ENCODE results near the gene LARGE2. TPM values are rescaled to one million over a fixed set of nuclear protein-coding genes. Genes with fewer than 3 reads are reported as not detected.

LARGE2 gene
- total and polyA plus RNA-seq, 2 of the 13 experiments (the other 11 are each of a cell fraction or from before 2014, with no cell fraction given) = 8.5 to 21.6 TPM

GRCh38 chr11:45917623-45918330 is 4.7 kb upstream of the LARGE2 start, which contains the start of gene PEX16 (continued):
- TF ChIP-seq ZNF678 (CRISPR knock-in tag; IDR thresholded peaks at IDR 0.05) = 0 out of 2 replicates have a peak, but pooled peaks have one; percentile 58
- TF ChIP-seq HNRNPL (IDR thresholded peaks at IDR 0.05; ENCODE audit: low read depth, low read length) = 0 out of 2 replicates have a peak, but pooled peaks have one; percentile 19
- peak; percentile 72 for TF ChIP-seq ARNTL (CRISPR knock-in tag; IDR thresholded peaks at IDR 0.05)
- 0 out of 2 replicates have a peak, but pooled peaks have one; percentile 27 for TF ChIP-seq KDM5B (CRISPR knock-in tag; IDR thresholded peaks at IDR 0.05; ENCODE audit: borderline replicate concordance)
- peak; percentile 77 for TF ChIP-seq RFX1 (IDR thresholded peaks at IDR 0.05)
- TF ChIP-seq ZNF24 (IDR thresholded peaks at IDR 0.05) = no peak
- peak; percentile 80; the same call in 1 of the 2 replicates for TF ChIP-seq ZNF891 (CRISPR knock-in tag; IDR thresholded peaks at IDR 0.05)
- peak; percentile 31; the same call in 1 of the 2 replicates for TF ChIP-seq ELF3 (CRISPR knock-in tag; IDR thresholded peaks at IDR 0.05)
- TF ChIP-seq ARID4A (CRISPR knock-in tag; IDR thresholded peaks at IDR 0.05; ENCODE audit: borderline replicate concordance) = peak; percentile 95
- no peak for TF ChIP-seq CBX2 (IDR thresholded peaks at IDR 0.05; ENCODE audit: low read depth, low read length)
- TF ChIP-seq CBX2 (CRISPR knock-in tag; IDR thresholded peaks at IDR 0.05; ENCODE audit: low read depth) = no peak
- TF ChIP-seq MTA1 (CRISPR knock-in tag; IDR thresholded peaks at IDR 0.05; ENCODE audit: borderline replicate concordance) = peak; percentile 56; the same call in 1 of the 2 replicates
- TF ChIP-seq KLF6 (CRISPR knock-in tag; IDR thresholded peaks at IDR 0.05) = 0 out of 2 replicates have a peak, but pooled peaks have one; percentile 7
- TF ChIP-seq ZBTB40 (IDR thresholded peaks at IDR 0.05) = peak; percentile 64; the same call in 1 of the 2 replicates
- peak; percentile 82 for TF ChIP-seq ZBTB40 (CRISPR knock-in tag; IDR thresholded peaks at IDR 0.05)
- TF ChIP-seq ASH2L (IDR thresholded peaks at IDR 0.05; ENCODE audit: insufficient read length, low read depth, low read length) = peak; percentile 63

All from HepG2 (cell line).